Tibial nerve (tissue), 4 donors: ENCODE results near the gene PTDSS2. TPM values are rescaled to one million over a fixed set of nuclear protein-coding genes. Genes with fewer than 3 reads are reported as not detected.

Experiments used
- DNase-seq, 2 donors: peaks; one replicate each; pipeline ENCODE4 v3.0.0-alpha.2; 2019; ENCODE audit warnings: low spot score in 2 of 2
- H3K27ac ChIP-seq, 4 donors: fragments of 200-600 bp; sonication (generic) in 3 of 4; one replicate each; pipeline ENCODE4 v1.5.1; 2017 to 2019; ENCODE audit warnings: mild to moderate bottlenecking in 1 of 4
- H3K27me3 ChIP-seq, 2 donors: fragments of 200-600 bp; sonication (generic) in 1 of 2; one replicate each; pipeline versions ENCODE4 v1.5.1 to v1.6.0; 2017 to 2019
- H3K36me3 ChIP-seq, 3 donors: fragments of 200-600 bp; sonication (generic); one replicate each; pipeline ENCODE4 v1.5.1; 2018 to 2019
- H3K4me1 ChIP-seq, 4 donors: fragments of 200-600 bp; sonication (generic) in 3 of 4; one replicate each; pipeline ENCODE4 v1.5.1; 2017 to 2019
- H3K4me3 ChIP-seq, 4 donors: fragments of 200-600 bp; sonication (generic) in 3 of 4; one replicate each; pipeline ENCODE4 v1.5.1; 2017 to 2019; ENCODE audit warnings: mild to moderate bottlenecking in 1 of 4, moderate library complexity in 1 of 4
- H3K9me3 ChIP-seq, 4 donors: fragments of 200-600 bp; sonication (generic) in 3 of 4; one replicate each; pipeline ENCODE4 v1.5.1; 2017 to 2019
- EP300 ChIP-seq, 2 donors: sonication (generic); formaldehyde crosslinking; IDR thresholded peaks; one replicate each; pipeline ENCODE4 v1.6.1; 2017; ENCODE audit warnings: antibody characterized with exemption in 2 of 2, mild to moderate bottlenecking in 1 of 2
- POLR2A ChIP-seq, 2 donors: fragments of 450-650 bp; IDR thresholded peaks; one replicate each; pipeline ENCODE4 v1.6.1; 2017; ENCODE audit warnings: antibody characterized with exemption in 2 of 2, mild to moderate bottlenecking in 2 of 2, moderate library complexity in 2 of 2
- WGBS, 2 donors: methylation state at CpG; one replicate each; pipeline ENCODE4 v1.1.5; 2018; 5-methylcytosine and 5-hydroxymethylcytosine counted together
- total RNA-seq, 4 donors: library from RNA; depleted of rRNA; stranded (reverse); fragments of >200 nt; gene quantifications; one replicate each; pipeline ENCODE4 v1.1.0, GENCODE V29; 2016
- TF ChIP-seq, protein P1 (sequence below), 5 experiments: fragments of 200-600 bp in 3 of 5; fragments of 450-650 bp in 2 of 5; sonication (generic) in 3 of 5; IDR thresholded peaks; one replicate each; pipeline ENCODE4 v1.5.1; 2016 to 2019; ENCODE audit warnings: antibody characterized with exemption in 5 of 5, mild to moderate bottlenecking in 3 of 5, moderate library complexity in 2 of 5

The PTDSS2 gene
- total RNA-seq, 4 donors from 2014 or later = 54.2 to 100 (median 63.9) TPM

GRCh38 chr11:488579-488978 is 38.5 kb downstream of the PTDSS2 start:
- H3K27me3 ChIP-seq = no peaks in the 10 kb centered on the region
- H3K27ac ChIP-seq = no peak overlapping the region
- no peak overlapping the region for H3K4me3 ChIP-seq
- H3K9me3 ChIP-seq = no peaks in the 10 kb centered on the region
- H3K36me3 ChIP-seq = peaks cover 0 to 64% (median 2%) of the 10 kb centered on the region in 3 donors
- no peak for TF ChIP-seq POLR2A (IDR thresholded peaks at IDR 0.05)
- TF ChIP-seq EP300 (IDR thresholded peaks at IDR 0.05) = no peak
- TF ChIP-seq, protein P1, sequence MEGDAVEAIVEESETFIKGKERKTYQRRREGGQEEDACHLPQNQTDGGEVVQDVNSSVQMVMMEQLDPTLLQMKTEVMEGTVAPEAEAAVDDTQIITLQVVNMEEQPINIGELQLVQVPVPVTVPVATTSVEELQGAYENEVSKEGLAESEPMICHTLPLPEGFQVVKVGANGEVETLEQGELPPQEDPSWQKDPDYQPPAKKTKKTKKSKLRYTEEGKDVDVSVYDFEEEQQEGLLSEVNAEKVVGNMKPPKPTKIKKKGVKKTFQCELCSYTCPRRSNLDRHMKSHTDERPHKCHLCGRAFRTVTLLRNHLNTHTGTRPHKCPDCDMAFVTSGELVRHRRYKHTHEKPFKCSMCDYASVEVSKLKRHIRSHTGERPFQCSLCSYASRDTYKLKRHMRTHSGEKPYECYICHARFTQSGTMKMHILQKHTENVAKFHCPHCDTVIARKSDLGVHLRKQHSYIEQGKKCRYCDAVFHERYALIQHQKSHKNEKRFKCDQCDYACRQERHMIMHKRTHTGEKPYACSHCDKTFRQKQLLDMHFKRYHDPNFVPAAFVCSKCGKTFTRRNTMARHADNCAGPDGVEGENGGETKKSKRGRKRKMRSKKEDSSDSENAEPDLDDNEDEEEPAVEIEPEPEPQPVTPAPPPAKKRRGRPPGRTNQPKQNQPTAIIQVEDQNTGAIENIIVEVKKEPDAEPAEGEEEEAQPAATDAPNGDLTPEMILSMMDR (IDR thresholded peaks at IDR 0.05) = no peak
- 95 to 97% methylated on average over 10 to 19 of the region's 19 CpGs for WGBS, 2 donors
- no peak for DNase-seq
- no peaks in the 10 kb centered on the region for H3K4me1 ChIP-seq

GRCh38 chr11:488992-489391 is 38.9 kb downstream of the PTDSS2 start:
- H3K4me3 ChIP-seq = no peak overlapping the region
- 87 to 88% methylated on average over 16 to 19 of the region's 19 CpGs for WGBS, 2 donors
- DNase-seq = no peak
- H3K9me3 ChIP-seq = no peaks in the 10 kb centered on the region
- peaks cover 0 to 68% (median 6%) of the 10 kb centered on the region in 3 donors for H3K36me3 ChIP-seq
- H3K27me3 ChIP-seq = no peaks in the 10 kb centered on the region
- no peak overlapping the region for H3K27ac ChIP-seq
- H3K4me1 ChIP-seq = no peaks in the 10 kb centered on the region
- TF ChIP-seq, protein P1 (IDR thresholded peaks at IDR 0.05) = no peak
- TF ChIP-seq EP300 (IDR thresholded peaks at IDR 0.05) (no peak), POLR2A (IDR thresholded peaks at IDR 0.05) (no peak)

DNA sequence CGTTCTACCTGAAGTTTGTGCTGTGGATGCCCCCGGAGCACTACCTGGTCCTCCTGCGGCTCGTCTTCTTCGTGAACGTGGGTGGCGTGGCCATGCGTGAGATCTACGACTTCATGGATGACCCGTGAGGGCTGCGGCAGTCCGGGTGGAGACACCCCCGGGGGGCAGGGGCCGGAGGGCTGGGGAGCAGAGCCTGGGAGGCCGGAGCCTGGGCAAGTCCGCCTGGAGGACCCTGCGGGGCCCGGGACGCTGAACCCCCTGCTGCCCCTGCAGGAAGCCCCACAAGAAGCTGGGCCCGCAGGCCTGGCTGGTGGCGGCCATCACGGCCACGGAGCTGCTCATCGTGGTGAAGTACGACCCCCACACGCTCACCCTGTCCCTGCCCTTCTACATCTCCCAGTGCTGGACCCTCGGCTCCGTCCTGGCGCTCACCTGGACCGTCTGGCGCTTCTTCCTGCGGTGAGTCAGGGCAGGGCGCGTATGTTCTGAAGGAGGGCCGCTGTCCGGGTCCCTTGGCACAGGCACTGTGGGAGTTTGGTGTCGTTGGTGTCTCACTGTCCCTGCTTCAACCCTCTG is 39.6 kb downstream of the PTDSS2 start:
- WGBS, 2 donors = 93 to 94% methylated on average over 35 to 36 of the region's 37 CpGs
- H3K27me3 ChIP-seq = no peaks in the 10 kb centered on the region
- TF ChIP-seq EP300 (IDR thresholded peaks at IDR 0.05) (no peak), POLR2A (IDR thresholded peaks at IDR 0.05) (no peak)
- TF ChIP-seq, protein P1 (IDR thresholded peaks at IDR 0.05) = no peak
- H3K27ac ChIP-seq = no peak overlapping the region
- H3K36me3 ChIP-seq = peaks cover 0 to 75% (median 9%) of the 10 kb centered on the region in 3 donors
- no peaks in the 10 kb centered on the region for H3K9me3 ChIP-seq
- H3K4me1 ChIP-seq = no peaks in the 10 kb centered on the region
- no peak overlapping the region for H3K4me3 ChIP-seq
- DNase-seq = no peak

GRCh38 chr11:490186-490929 is 40.3 kb downstream of the PTDSS2 start:
- H3K27ac ChIP-seq = no peak overlapping the region
- H3K36me3 ChIP-seq = peaks cover 0 to 82% (median 9%) of the 10 kb centered on the region in 3 donors
- WGBS, 2 donors = 90 to 93% methylated on average over 34 to 37 of the region's 38 CpGs
- H3K27me3 ChIP-seq = no peaks in the 10 kb centered on the region
- no peak overlapping the region for H3K4me3 ChIP-seq
- no peak for DNase-seq
- TF ChIP-seq EP300 (IDR thresholded peaks at IDR 0.05) (no peak), POLR2A (IDR thresholded peaks at IDR 0.05) (no peak)
- TF ChIP-seq, protein P1 (IDR thresholded peaks at IDR 0.05) = no peak
- no peaks in the 10 kb centered on the region for H3K4me1 ChIP-seq
- H3K9me3 ChIP-seq = no peaks in the 10 kb centered on the region

DNA sequence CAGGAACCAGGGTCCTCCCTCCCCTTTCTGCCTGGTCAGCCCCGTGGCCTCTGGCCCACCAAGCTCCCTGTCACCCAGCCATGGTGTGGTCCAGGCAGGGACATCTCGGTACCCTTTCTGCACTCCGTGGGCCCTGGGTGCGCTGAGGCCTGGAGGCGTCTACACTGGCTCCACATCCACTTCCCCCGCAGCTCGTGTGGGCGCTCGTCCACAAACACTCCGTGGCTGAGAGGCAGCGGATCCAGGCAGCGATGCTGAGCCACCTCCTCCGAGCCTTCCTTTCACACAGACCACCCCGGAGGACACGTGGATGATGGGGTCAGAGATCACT is 40.8 kb downstream of the PTDSS2 start:
- TF ChIP-seq, protein P1 (IDR thresholded peaks at IDR 0.05) = no peak
- TF ChIP-seq POLR2A (IDR thresholded peaks at IDR 0.05) (no peak), EP300 (IDR thresholded peaks at IDR 0.05) (no peak)
- no peak overlapping the region for H3K4me3 ChIP-seq
- no peak for DNase-seq
- WGBS, 2 donors = 80 to 87% methylated on average over 10 to 15 of the region's 15 CpGs
- no peaks in the 10 kb centered on the region for H3K27me3 ChIP-seq
- H3K36me3 ChIP-seq = peaks cover 0 to 87% (median 9%) of the 10 kb centered on the region in 3 donors
- no peaks in the 10 kb centered on the region for H3K4me1 ChIP-seq
- H3K9me3 ChIP-seq = no peaks in the 10 kb centered on the region
- H3K27ac ChIP-seq = no peak overlapping the region
